Caco-2 (cell line): Measurements from ENCODE around the gene PARP16. TPM values are rescaled to one million over a fixed set of nuclear protein-coding genes. Genes with fewer than 3 reads are reported as not detected.
A peak's percentile ranks its signal among the peaks of the same experiment; 100 is the strongest.

ENCODE experiments used
- BruUV-seq: library from RNA; stranded (reverse); fragments of 400-500 nt; replicated peaks from 2 replicates; lab custom pipeline; 2021; lab: Mats Ljungman, UMichigan
- CTCF ChIA-PET: fragments of 300-600 bp; sonication (Branson Sonifier 250); formaldehyde crosslinking; loops from one replicate; lab custom pipeline; 2022; ENCODE audit warnings: antibody characterized with exemption; lab: Charles Lee
- POLR2A ChIA-PET: fragments of 300-600 bp; sonication (Branson Sonifier 250); formaldehyde crosslinking; loops from one replicate; lab custom pipeline; 2022; ENCODE audit warnings: antibody characterized with exemption; lab: Charles Lee
- DNase-seq, 2 experiments: peaks; one replicate each; pipeline versions ENCODE4 v3.0.0 to v3.0.0-alpha.2; 2020 to 2022
- H3K27me3 ChIP-seq: replicated peaks from 2 replicates; pipeline ENCODE4 v1.6.0; 2011; ENCODE audit warnings: low read length; ENCODE audit not compliant: control insufficient read depth, insufficient read depth
- H3K36me3 ChIP-seq: 2 replicates; pipeline ENCODE4 v1.5.1; 2011; ENCODE audit warnings: low read length; ENCODE audit not compliant: control insufficient read depth, insufficient read depth
- H3K4me1 ChIP-seq: fragments of 250-450 bp; sonication (Bioruptor Pico); 2 replicates; pipeline ENCODE4 v1.5.1; 2020; ENCODE audit warnings: mild to moderate bottlenecking
- H3K4me3 ChIP-seq: 2 replicates; pipeline ENCODE4 v1.5.1; 2011; ENCODE audit warnings: low read depth, mild to moderate bottlenecking, control low read depth, low read length
- H3K9me3 ChIP-seq: fragments of 250-450 bp; sonication (Bioruptor Pico); 2 replicates; pipeline ENCODE4 v1.5.1; 2020; ENCODE audit warnings: mild to moderate bottlenecking, moderate library complexity
- H3K27ac Mint-ChIP-seq: one replicate; pipeline ENCODE4 v1.8.0; 2022; ENCODE audit warnings: mixed read lengths; ENCODE audit not compliant: unreplicated experiment
- H3K27me3 Mint-ChIP-seq: one replicate; pipeline ENCODE4 v1.8.0; 2022; ENCODE audit warnings: mixed read lengths; ENCODE audit not compliant: insufficient read depth, unreplicated experiment
- H3K36me3 Mint-ChIP-seq: one replicate; pipeline ENCODE4 v1.8.0; 2022; ENCODE audit warnings: mild to moderate bottlenecking, mixed read lengths; ENCODE audit not compliant: insufficient read depth, unreplicated experiment
- H3K4me1 Mint-ChIP-seq: one replicate; pipeline ENCODE4 v1.8.0; 2022; ENCODE audit warnings: low read depth, mixed read lengths; ENCODE audit not compliant: unreplicated experiment
- H3K4me3 Mint-ChIP-seq: one replicate; pipeline ENCODE4 v1.8.0; 2022; ENCODE audit warnings: mild to moderate bottlenecking, moderate library complexity, mixed read lengths; ENCODE audit not compliant: unreplicated experiment
- H3K9me3 Mint-ChIP-seq: one replicate; pipeline ENCODE4 v1.8.0; 2022; ENCODE audit warnings: mixed read lengths; ENCODE audit not compliant: unreplicated experiment
- CTCF ChIP-seq, 2 experiments: fragments of 200-600 bp in 1 of 2; IDR thresholded peaks; 1 replicate in 1 of 2; 2 replicates in 1 of 2; pipeline versions ENCODE4 v1.5.1 to v1.8.0; 2011 to 2022; ENCODE audit warnings: antibody characterized with exemption in 1 of 2, control low read depth in 1 of 2, inconsistent platforms in 1 of 2, low read depth in 1 of 2, low read length in 1 of 2, mild to moderate bottlenecking in 1 of 2, moderate library complexity in 1 of 2; ENCODE audit not compliant: insufficient read depth in 1 of 2, severe bottlenecking in 1 of 2, unreplicated experiment in 1 of 2
- intact Hi-C: fragments of 100-400 bp; cut with micrococcal nuclease; formaldehyde crosslinking; loops from one replicate; pipeline ENCODE4 v1.10.0; 2022; ENCODE audit not compliant: unreplicated experiment
- total RNA-seq: library from RNA; stranded (reverse); gene quantifications from 2 replicates; pipeline ENCODE4 v1.2.3, GENCODE V29; 2022

Gene PARP16
- total RNA-seq, 1 experiment from 2014 or later, result 6.9 TPM

GRCh38 chr15:65289261-65289854, 2.7 kb upstream of the PARP16 start:
- TF ChIP-seq CTCF (IDR thresholded peaks at IDR 0.05; ENCODE audit: insufficient read depth in 1 of 2, low read depth in 1 of 2, low read length in 1 of 2, severe bottlenecking in 1 of 2, unreplicated experiment in 1 of 2), result no peak
- peaks cover 14% of the 10 kb centered on the region for H3K36me3 Mint-ChIP-seq

GRCh38 chr15:65287520-65287855, 805 bp upstream of the PARP16 start:
- no peaks in the 10 kb centered on the region for H3K9me3 Mint-ChIP-seq
- Histone ChIP-seq H3K4me1 (peaks cover 32% of the 10 kb centered on the region), H3K4me3 (no peak overlapping the region), H3K27me3 (no peaks in the 10 kb centered on the region), H3K9me3 (no peaks in the 10 kb centered on the region), H3K36me3 (no peaks in the 10 kb centered on the region)
- CTCF ChIA-PET, result interaction anchor here (2.0 to 2.5 kb wide), 3 partner anchors 9 to 16 kb away, joined by 5 to 17 read pairs (median 7); no protein-coding TSS in a partner anchor
- intact Hi-C loops, result no loop called here
- H3K4me3 Mint-ChIP-seq, result peak overlapping the region; percentile 86
- BruUV-seq, result no TSS peak
- peak overlapping the region; percentile 69 for H3K27ac Mint-ChIP-seq
- no peak for TF ChIP-seq CTCF (IDR thresholded peaks at IDR 0.05; ENCODE audit: insufficient read depth in 1 of 2, low read depth in 1 of 2, low read length in 1 of 2, severe bottlenecking in 1 of 2, unreplicated experiment in 1 of 2)
- POLR2A ChIA-PET, result interaction anchor here (2.2 kb wide), 1 partner anchor 17 kb away, joined by 14 read pairs; the partner anchor contains the start of gene RNU5B-1
- no peaks in the 10 kb centered on the region for H3K27me3 Mint-ChIP-seq
- H3K4me1 Mint-ChIP-seq, result peaks cover 31% of the 10 kb centered on the region
- H3K36me3 Mint-ChIP-seq, result peaks cover 14% of the 10 kb centered on the region
- no peak for DNase-seq

More at GRCh38 chr15:65289261-65289854, 2.7 kb upstream of the PARP16 start:
- ChIA-PET POLR2A (interaction anchor here (0.6 to 0.8 kb wide), 2 partner anchors 15 to 151 kb away, joined by 3 to 6 read pairs; partner anchors contain the start of gene RNU5B-1), CTCF (interaction anchor here (0.7 to 1.3 kb wide), 3 partner anchors 11 to 103 kb away, joined by 3 to 7 read pairs (median 5); no protein-coding TSS in a partner anchor)
- H3K27me3 Mint-ChIP-seq, result no peaks in the 10 kb centered on the region
- no peaks in the 10 kb centered on the region for H3K9me3 Mint-ChIP-seq
- peaks cover 33% of the 10 kb centered on the region for H3K4me1 Mint-ChIP-seq
- Histone ChIP-seq H3K4me1 (peaks cover 32% of the 10 kb centered on the region), H3K9me3 (no peaks in the 10 kb centered on the region), H3K36me3 (no peaks in the 10 kb centered on the region), H3K27me3 (no peaks in the 10 kb centered on the region), H3K4me3 (no peak overlapping the region)
- BruUV-seq, result no TSS peak
- H3K27ac Mint-ChIP-seq, result peak overlapping the region; percentile 36
- H3K4me3 Mint-ChIP-seq, result peak overlapping the region; percentile 46
- DNase-seq, result peak; percentile 51 to 58
- intact Hi-C loops, result no loop called here

- ChIA-PET CTCF (interaction anchor here (0.6 to 2.5 kb wide), 9 partner anchors 8 to 545 kb away, joined by 4 to 17 read pairs (median 6); partner anchors contain the start of genes CLPX and RNU5B-1), POLR2A (interaction anchor here (0.6 to 2.2 kb wide), 10 partner anchors 11 to 483 kb away, joined by 3 to 14 read pairs (median 8); partner anchors contain the start of genes CLPX and RNU5B-1)
- peaks cover 17% of the 10 kb centered on the region for H3K36me3 Mint-ChIP-seq
- no peak for DNase-seq
- intact Hi-C loops, result loop anchor here (1.0 kb wide), 1 partner anchor 8 kb away; no protein-coding TSS in a partner anchor
- Histone ChIP-seq H3K9me3 (no peaks in the 10 kb centered on the region), H3K4me3 (peak overlapping the region; percentile 61), H3K27me3 (no peaks in the 10 kb centered on the region), H3K4me1 (peaks cover 32% of the 10 kb centered on the region), H3K36me3 (no peaks in the 10 kb centered on the region)
- H3K4me3 Mint-ChIP-seq, result peak overlapping the region; percentile 86
- H3K9me3 Mint-ChIP-seq, result no peaks in the 10 kb centered on the region
- no peaks in the 10 kb centered on the region for H3K27me3 Mint-ChIP-seq
- TF ChIP-seq CTCF (IDR thresholded peaks at IDR 0.05; ENCODE audit: insufficient read depth in 1 of 2, low read depth in 1 of 2, low read length in 1 of 2, severe bottlenecking in 1 of 2, unreplicated experiment in 1 of 2), result no peak
- peaks cover 31% of the 10 kb centered on the region for H3K4me1 Mint-ChIP-seq
- no TSS peak for BruUV-seq
- H3K27ac Mint-ChIP-seq, result peak overlapping the region; percentile 70
Observed at GRCh38 chr15:65286069-65286703, 497 bp downstream of the PARP16 start.
